Esophagus muscularis mucosa (tissue), 3 donors: ENCODE results near the gene IFT88.

Experiments
- POLR2A ChIP-seq: fragments of 450-650 bp; IDR thresholded peaks from one replicate; pipeline ENCODE4 v1.6.1; 2017; ENCODE audit warnings: antibody characterized with exemption, moderate library complexity, mild to moderate bottlenecking, low read depth
- POLR2AphosphoS5 ChIP-seq, 2 donors: sonication (generic); formaldehyde crosslinking; IDR thresholded peaks; one replicate each; pipeline ENCODE4 v1.6.1; 2017; ENCODE audit warnings: antibody characterized with exemption in 2 of 2
- TF ChIP-seq, protein P1 (sequence below), 3 experiments: fragments of 200-600 bp in 2 of 3; fragments of 450-650 bp in 1 of 3; sonication (generic) in 2 of 3; IDR thresholded peaks; one replicate each; pipeline ENCODE4 v1.5.1; 2017 to 2019; ENCODE audit warnings: antibody characterized with exemption in 3 of 3, mild to moderate bottlenecking in 2 of 3, moderate library complexity in 1 of 3

DNA sequence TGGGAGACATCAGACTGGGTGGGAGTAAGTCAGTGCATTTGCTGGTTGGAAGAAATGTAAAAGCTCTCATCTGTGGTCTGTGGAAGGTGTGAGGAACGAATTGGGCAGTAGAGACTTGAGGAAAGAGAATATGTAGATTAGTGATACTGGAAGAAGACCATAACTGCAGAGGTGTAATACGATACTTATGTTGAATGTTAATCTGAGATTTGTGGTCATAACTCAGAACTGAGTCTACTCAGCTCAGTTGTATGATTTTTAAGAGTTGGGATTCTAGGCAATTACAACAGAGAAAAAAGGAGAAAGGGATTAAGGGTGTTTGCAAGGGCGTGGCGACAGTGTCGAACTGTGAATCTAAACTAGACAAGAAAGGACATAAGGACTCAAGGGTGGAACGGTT is 133.3 kb downstream of the IFT88 start:
- TF ChIP-seq, protein P1, sequence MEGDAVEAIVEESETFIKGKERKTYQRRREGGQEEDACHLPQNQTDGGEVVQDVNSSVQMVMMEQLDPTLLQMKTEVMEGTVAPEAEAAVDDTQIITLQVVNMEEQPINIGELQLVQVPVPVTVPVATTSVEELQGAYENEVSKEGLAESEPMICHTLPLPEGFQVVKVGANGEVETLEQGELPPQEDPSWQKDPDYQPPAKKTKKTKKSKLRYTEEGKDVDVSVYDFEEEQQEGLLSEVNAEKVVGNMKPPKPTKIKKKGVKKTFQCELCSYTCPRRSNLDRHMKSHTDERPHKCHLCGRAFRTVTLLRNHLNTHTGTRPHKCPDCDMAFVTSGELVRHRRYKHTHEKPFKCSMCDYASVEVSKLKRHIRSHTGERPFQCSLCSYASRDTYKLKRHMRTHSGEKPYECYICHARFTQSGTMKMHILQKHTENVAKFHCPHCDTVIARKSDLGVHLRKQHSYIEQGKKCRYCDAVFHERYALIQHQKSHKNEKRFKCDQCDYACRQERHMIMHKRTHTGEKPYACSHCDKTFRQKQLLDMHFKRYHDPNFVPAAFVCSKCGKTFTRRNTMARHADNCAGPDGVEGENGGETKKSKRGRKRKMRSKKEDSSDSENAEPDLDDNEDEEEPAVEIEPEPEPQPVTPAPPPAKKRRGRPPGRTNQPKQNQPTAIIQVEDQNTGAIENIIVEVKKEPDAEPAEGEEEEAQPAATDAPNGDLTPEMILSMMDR (IDR thresholded peaks at IDR 0.05) = no peak
- TF ChIP-seq POLR2A (no peak), POLR2AphosphoS5 (IDR thresholded peaks at IDR 0.05) (no peak)
